GM21786 (cell line): ENCODE results near the gene NEUROD4.
"Not testable (repeated sequence)": the region's sequence is repeated elsewhere in the genome, so short reads cannot be mapped to it uniquely, and the experiment has no call there.

Experiments
- ATAC-seq: cut with Tn5 transposase; IDR thresholded peaks from one replicate; pipeline ENCODE4 v1.9.1; 2021; ENCODE audit not compliant: unreplicated experiment

NEUROD4 gene, protein sequence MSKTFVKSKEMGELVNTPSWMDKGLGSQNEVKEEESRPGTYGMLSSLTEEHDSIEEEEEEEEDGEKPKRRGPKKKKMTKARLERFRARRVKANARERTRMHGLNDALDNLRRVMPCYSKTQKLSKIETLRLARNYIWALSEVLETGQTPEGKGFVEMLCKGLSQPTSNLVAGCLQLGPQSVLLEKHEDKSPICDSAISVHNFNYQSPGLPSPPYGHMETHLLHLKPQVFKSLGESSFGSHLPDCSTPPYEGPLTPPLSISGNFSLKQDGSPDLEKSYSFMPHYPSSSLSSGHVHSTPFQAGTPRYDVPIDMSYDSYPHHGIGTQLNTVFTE

DNA sequence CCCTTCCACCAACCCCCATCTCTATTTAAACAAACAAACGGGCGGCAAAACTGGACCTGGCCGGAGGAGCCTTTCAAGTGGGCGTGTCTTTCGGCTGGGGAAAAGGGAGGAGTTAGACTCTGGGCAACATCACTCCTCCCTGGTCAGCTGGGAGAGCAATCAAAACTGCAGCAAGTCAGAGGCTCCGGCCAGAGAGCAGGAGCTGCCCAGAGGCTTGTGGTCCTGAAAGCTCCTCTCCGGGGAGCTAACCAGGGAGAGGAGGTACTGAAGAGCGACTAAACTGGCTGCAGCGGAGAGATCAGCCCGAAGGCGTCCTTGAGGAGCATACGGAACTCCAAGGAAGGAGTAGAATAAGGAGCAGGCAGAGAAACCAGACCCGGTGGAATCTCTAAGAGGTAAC lies at the start of gene NEUROD4:
Gene NEUROD4, plus strand, starts transcription at position 191 of the 400 bp plus-strand sequence. CDS start 6,466 bp downstream, outside the sequence.
- ATAC-seq: no peak

DNA sequence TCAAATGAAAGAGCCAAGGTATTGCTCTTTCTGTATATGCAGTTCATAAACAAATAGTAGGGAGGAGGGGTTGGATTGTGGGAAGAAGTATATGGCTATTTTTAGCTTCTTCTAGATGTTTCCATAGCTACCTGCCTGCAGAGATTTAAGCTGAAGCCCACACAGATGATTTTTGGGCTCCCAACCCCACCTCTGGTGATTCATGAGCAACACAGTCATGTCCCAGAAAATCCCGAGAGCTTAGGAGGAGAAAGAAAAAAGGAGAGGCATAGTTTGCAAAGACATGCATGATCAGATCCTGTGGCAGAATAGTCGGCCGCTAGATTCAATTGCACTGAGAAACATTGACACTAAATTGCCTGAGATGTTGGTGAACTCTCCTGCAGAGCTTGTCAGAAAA lies 49.0 kb upstream of the NEUROD4 start:
- ATAC-seq: no peak

- ATAC-seq: no peak
These were observed 46.2 kb upstream of the NEUROD4 start for GRCh38 chr12:54973556-54973955.

- no peak for ATAC-seq
These were observed 45.5 kb upstream of the NEUROD4 start for GRCh38 chr12:54974279-54974678.

DNA sequence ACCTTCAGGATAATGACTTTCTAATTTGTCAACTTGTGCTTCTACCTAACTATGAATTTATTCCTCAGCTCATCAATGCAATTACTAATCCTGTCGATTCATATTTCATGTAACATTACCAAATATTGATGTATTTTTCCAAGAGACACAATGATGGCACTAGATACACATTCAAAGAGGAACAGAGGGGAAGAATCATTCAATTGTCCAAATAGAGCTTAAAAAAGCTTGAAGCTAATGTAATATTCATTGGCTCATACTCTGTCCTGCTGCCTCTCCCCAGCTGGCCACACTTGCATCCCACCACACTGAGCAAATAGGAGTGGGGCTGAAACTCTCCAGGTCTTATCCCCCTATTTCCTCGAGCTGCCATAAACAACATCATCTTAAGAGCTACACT lies 44.5 kb upstream of the NEUROD4 start:
- no peak for ATAC-seq

DNA sequence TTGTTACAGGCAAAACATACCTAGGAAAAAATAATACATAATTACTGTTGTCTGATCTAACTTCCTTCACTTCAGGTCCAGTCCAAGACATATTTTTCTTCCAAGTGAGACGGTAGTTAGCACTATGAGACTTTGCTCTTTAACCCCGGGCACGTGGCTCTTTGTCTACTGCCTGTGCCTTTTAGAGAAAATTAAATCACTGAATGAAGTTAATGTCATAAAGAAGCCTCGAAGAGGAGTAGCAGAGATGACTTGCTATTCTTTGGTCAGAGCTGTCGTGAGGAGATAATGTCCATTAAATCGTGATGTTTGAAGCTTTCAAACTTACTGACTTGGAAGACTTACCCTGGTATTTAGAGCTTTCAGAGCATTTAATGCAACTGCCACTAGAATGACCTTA lies 43.9 kb upstream of the NEUROD4 start:
- no peak for ATAC-seq

- no peak for ATAC-seq
These were observed 42.6 kb upstream of the NEUROD4 start for GRCh38 chr12:54977155-54977554.

DNA sequence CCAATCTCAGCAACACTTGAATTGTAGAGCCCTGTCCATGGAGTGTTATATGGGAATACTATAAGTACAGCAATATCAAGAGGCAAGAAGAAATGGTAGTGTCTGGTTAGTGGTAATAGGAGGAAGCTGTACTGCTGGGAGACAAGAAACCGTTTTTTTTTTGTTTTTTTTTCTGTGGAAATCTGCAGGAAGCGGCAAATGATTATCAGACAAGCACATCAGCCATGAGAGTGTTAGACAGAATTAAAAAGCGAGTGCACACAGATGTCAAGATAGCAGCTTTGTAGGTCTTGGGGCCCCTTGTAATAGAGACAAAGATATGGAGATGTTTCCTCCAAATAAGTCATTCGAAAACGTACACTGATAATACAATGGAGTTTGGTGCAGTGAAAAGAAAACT lies 41.9 kb upstream of the NEUROD4 start:
- no peak for ATAC-seq

- ATAC-seq: no peak
These were observed 39.4 kb upstream of the NEUROD4 start for GRCh38 chr12:54980341-54980740.

GRCh38 chr12:54981796-54982195 lies 38.0 kb upstream of the NEUROD4 start:
- ATAC-seq: no peak

DNA sequence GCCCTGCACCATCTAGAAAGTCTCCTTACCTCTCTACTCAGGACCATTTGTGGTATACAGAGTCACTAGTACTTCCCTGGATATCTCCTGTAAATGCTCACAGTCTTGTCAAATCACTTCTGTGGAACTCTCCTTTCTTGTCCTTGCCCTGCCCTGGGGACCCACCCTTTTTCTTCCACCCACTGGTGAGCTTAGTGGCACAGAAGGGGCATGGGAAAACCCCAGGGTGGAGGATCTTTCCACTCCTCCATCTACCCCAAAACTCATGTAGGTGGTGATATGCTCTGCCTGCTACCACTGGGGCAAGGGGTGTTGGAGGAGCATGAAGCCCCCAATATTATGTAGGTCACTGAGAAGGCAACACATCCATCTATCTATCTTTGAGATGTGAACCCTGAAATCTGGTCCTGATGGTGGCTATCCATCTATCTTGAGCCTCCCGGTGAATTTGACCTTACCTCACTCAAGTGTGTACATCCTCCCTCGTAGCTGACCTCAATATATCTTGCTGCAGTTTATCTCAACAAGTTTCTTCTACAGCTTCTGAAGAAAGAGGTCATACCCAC lies 36.2 kb upstream of the NEUROD4 start:
- no peak for ATAC-seq

GRCh38 chr12:54984658-54985376 lies 35.0 kb upstream of the NEUROD4 start, which contains the start of gene TESPA1:
Gene TESPA1 (minus strand): TSS chr12:54984762. CDS start chr12:54974562, 10,200 bp downstream.
- ATAC-seq: peak; percentile 94

DNA sequence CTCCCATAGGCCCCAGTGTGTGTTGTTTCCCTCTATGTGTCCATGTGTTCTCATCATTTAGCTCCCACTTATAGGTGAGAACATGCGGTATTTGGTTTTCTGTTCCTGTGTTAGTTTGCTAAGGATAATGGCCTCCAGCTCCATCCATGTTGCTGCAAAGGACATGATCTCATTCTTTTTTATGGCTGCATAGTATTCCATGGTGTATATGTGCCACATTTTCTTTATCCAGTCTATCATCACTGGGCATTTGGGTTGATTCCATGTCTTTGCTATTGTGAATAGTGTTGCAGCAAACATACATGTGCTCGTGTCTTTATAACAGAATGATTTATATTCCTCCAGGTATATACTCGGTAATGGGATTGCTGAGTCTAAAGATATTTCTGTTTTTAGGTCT lies 33.0 kb upstream of the NEUROD4 start:
- ATAC-seq: not testable (repeated sequence)

DNA sequence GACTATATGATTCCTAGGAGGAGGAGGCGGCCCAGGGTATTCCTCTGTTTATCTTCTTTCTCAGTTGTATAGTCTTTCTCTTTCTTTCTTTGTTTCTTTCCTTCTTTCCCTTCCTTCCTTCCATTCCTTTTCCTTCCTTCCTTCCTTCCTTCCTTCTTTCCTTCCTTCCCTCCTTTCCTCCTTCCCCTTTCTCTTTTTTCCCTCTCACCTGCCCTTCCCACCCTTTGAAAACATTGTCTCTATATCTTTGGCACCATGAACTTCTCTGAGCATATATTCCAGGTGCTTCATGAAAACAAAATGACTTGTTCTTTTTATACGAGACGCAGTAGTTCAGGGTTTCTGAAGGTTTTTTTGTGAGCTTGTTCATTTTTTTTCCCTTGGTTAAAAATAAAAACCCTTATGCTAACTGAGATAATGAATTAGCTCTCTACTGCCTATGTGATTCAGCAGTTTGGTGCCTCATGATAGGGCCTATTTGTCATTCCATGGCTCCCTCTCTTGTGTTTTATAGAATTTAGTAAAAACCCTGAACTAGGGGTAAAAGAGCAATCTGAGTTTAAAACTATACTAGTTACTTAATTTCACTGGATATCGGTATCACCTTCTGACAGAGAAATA lies 32.1 kb upstream of the NEUROD4 start:
- ATAC-seq: no peak

DNA sequence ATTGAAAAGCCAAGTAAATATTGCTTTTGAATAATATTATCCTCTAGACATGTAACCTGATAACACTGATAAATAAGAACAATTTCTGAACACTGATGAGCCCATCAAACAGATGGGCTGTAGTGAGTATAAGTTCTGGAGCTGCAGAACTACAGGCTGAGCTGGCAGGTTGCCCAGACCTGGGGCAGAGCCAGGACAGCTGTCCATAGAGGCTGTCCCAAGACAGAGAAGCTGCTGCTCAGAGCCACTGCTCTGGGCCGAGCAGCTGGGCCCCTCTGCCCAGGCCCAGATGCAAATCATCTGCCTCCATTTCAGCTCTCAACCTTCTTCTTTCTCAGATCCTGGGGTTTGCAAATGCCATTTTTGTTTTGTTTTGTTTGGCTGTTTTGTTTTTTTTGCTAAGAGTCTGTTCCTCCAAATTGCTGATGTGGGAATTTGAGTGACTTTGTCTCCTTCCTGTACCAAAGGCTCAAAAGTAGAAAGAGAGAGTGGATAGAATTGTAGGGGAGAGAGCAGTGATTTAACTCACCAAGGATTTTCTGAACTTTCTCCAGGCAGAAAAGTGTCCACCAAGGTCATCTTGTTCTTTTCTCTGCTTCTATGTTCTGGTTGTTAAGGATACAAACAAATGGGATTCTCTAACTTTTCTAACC lies 31.2 kb upstream of the NEUROD4 start:
- no peak for ATAC-seq

DNA sequence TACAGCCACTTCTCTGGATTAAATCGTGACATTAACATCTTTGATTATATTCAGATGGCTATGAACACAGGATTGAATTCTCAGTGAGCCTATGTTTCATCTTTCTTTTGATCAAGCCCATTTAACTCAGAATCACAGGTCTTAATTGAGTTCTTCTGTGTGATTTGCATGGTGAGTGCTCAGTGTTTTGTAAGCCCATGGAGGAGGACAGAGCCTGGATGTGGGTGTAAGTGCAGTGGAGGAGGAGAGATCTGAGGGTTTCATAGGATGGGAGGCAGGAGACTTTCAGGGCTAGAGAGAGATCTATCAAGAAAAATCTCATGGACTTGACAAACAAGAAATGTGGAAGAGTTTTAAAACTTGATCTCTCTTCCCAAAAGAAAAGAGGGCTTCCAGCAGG lies 29.9 kb upstream of the NEUROD4 start:
- no peak for ATAC-seq

GRCh38 chr12:54991161-54991990 lies 28.4 kb upstream of the NEUROD4 start:
- ATAC-seq: peak; percentile 64

DNA sequence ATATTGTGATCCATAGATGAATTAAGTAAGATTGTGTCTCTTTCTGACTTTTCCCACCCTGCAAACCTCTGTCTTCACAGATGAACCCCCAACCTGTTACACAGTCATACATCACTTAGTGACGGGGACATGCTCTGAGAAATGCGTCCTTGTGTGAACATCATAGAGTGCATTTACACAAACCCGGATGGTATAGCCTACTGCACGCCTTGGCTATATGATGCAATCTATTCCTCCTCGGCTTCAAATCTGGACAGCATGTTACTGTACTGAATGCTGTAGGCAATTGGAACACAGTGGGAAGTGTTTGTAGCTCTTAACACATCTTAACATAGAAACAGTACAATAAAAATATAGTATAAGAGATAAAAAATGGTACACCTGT lies 27.8 kb upstream of the NEUROD4 start:
- peak; percentile 47 for ATAC-seq

DNA sequence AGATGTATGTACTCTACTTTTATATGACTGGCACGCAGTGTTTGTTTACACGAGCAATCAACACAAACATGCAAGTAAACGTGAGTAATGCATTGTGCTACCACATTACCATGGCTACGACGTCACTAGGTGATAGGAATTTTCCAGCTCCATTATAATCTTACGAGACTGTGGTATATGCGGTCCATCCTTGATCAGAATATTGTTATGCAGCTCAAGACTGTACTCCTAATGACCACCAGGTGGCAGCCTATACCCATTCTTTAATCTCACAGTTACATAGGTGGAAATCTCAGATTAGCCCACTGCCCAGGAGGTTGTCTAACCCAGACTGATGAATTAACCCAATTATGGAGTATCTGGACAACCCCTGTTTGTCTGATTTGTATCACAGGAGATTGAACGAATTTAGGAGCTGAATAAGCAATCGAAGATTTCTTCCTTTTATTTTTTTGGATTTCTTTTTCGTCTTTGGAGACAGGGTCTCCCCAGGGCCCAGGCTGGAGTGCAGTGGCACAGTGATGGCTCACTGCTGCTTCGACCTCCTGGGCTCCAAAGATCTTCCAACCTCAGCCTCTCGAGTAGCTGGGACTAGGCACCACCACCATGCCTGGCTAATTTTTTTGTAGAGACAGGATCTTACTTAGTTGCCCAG lies 26.5 kb upstream of the NEUROD4 start:
- peak; percentile 39 for ATAC-seq

- ATAC-seq: no peak
These were observed 23.6 kb upstream of the NEUROD4 start for GRCh38 chr12:54996205-54996604.
